ENCODE data around the gene DCLK2. TPM values are rescaled to one million over a fixed set of nuclear protein-coding genes. Genes with fewer than 3 reads are reported as not detected.

Gene DCLK2
- total RNA-seq, 3 donors from 2014 or later (not counting 1 experiment from before 2014, with no cell fraction given) = 0.31 TPM; not detected in 2

DNA sequence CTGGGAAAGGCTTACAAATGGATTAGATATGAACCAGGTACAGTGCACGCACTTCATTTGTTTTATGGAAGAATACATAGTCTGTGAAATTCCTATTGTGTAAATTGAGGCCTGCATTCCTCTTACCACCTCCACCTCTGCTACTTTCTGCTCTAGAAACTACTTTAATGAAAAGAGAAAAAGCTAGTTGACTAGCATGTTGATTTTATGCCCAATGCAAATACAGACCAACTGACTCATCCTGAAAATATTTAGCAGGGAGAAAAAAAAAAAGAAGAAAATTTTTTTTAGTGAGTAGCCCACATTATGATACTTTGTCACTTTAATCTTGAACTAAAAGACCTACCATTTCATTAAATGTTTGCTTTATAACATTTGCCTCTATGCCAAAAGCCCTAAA, 41.2 kb downstream of the DCLK2 start:
- no peaks in the 10 kb centered on the region for H3K36me3 ChIP-seq (ENCODE audit: control insufficient read depth, insufficient read depth, low read length)
- H3K27ac Mint-ChIP-seq = no peak overlapping the region
- H3K4me3 Mint-ChIP-seq = no peak overlapping the region
- H3K27me3 Mint-ChIP-seq (ENCODE audit: low read depth in 2 of 2) = peaks cover 0 to 7% of the 10 kb centered on the region in 2 donors
- H3K9me3 ChIP-seq (ENCODE audit: control insufficient read depth, insufficient read depth, low read length) = no peaks in the 10 kb centered on the region
- no peak overlapping the region for H3K27ac ChIP-seq (ENCODE audit: low read length)
- peaks cover 0 to 4% of the 10 kb centered on the region in 2 donors for H3K9me3 Mint-ChIP-seq
- H3K36me3 Mint-ChIP-seq = no peaks in the 10 kb centered on the region
- no peaks in the 10 kb centered on the region for H3K27me3 ChIP-seq (ENCODE audit: control insufficient read depth, insufficient read depth, low read length)
- no peak for TF ChIP-seq CTCF (IDR thresholded peaks at IDR 0.05)
- ATAC-seq (no peak), DNase-seq (no peak)
- H3K4me1 Mint-ChIP-seq = no peaks in the 10 kb centered on the region
- no peaks in the 10 kb centered on the region for H3K4me1 ChIP-seq (ENCODE audit: control insufficient read depth, insufficient read depth, low read length)
- 100% methylated on average over 1 of the region's 1 CpG for WGBS (ENCODE audit: insufficient coverage)
- no peak overlapping the region for H3K4me3 ChIP-seq (ENCODE audit: low read length)
- intact Hi-C loops (cut with micrococcal nuclease) = no loop called here

GRCh38 chr4:150123087-150123486, 44.8 kb downstream of the DCLK2 start:
- no peaks in the 10 kb centered on the region for H3K4me1 Mint-ChIP-seq
- intact Hi-C loops (cut with micrococcal nuclease) = no loop called here
- H3K4me1 ChIP-seq (ENCODE audit: control insufficient read depth, insufficient read depth, low read length) = no peaks in the 10 kb centered on the region
- no peak overlapping the region for H3K27ac Mint-ChIP-seq
- H3K4me3 ChIP-seq (ENCODE audit: low read length) = no peak overlapping the region
- no peak for TF ChIP-seq CTCF (IDR thresholded peaks at IDR 0.05)
- H3K27me3 Mint-ChIP-seq (ENCODE audit: low read depth in 2 of 2) = no peaks in the 10 kb centered on the region
- H3K36me3 Mint-ChIP-seq = no peaks in the 10 kb centered on the region
- no peak for DNase-seq
- no peak overlapping the region for H3K27ac ChIP-seq (ENCODE audit: low read length)
- peaks cover 0 to 2% of the 10 kb centered on the region in 2 donors for H3K9me3 Mint-ChIP-seq
- H3K36me3 ChIP-seq (ENCODE audit: control insufficient read depth, insufficient read depth, low read length) = no peaks in the 10 kb centered on the region
- no peak overlapping the region for H3K4me3 Mint-ChIP-seq
- H3K27me3 ChIP-seq (ENCODE audit: control insufficient read depth, insufficient read depth, low read length) = no peaks in the 10 kb centered on the region
- WGBS (ENCODE audit: insufficient coverage) = no CpG with 5 or more reads among the region's 2 CpGs
- no peak for ATAC-seq
- H3K9me3 ChIP-seq (ENCODE audit: control insufficient read depth, insufficient read depth, low read length) = no peaks in the 10 kb centered on the region

GRCh38 chr4:150123796-150124677, 45.8 kb downstream of the DCLK2 start:
- Histone ChIP-seq H3K36me3 (ENCODE audit: control insufficient read depth, insufficient read depth, low read length) (no peaks in the 10 kb centered on the region), H3K4me1 (ENCODE audit: control insufficient read depth, insufficient read depth, low read length) (no peaks in the 10 kb centered on the region), H3K27ac (ENCODE audit: low read length) (no peak overlapping the region), H3K4me3 (ENCODE audit: low read length) (no peak overlapping the region), H3K27me3 (ENCODE audit: control insufficient read depth, insufficient read depth, low read length) (no peaks in the 10 kb centered on the region), H3K9me3 (ENCODE audit: control insufficient read depth, insufficient read depth, low read length) (no peaks in the 10 kb centered on the region)
- Mint-ChIP-seq H3K36me3 (no peaks in the 10 kb centered on the region), H3K27me3 (ENCODE audit: low read depth in 2 of 2) (no peaks in the 10 kb centered on the region), H3K27ac (no peak overlapping the region), H3K4me1 (no peaks in the 10 kb centered on the region), H3K9me3 (peaks cover 0 to 2% of the 10 kb centered on the region in 2 donors), H3K4me3 (no peak overlapping the region)
- 82% methylated on average over 8 of the region's 10 CpGs for WGBS (ENCODE audit: insufficient coverage)
- no peak for TF ChIP-seq CTCF (IDR thresholded peaks at IDR 0.05)
- no peak for ATAC-seq
- DNase-seq = no peak
- intact Hi-C loops (cut with micrococcal nuclease) = no loop called here
